NAMALWA (cell line): Measurements from ENCODE around the gene PCDHGA8.
"Not testable (repeated sequence)": the region's sequence is repeated elsewhere in the genome, so short reads cannot be mapped to it uniquely, and the experiment has no call there.

ENCODE experiments used
- DNase-seq: peaks from one replicate; pipeline ENCODE4 v3.0.0-alpha.2; 2015; ENCODE audit warnings: low spot score

Gene PCDHGA8

DNA sequence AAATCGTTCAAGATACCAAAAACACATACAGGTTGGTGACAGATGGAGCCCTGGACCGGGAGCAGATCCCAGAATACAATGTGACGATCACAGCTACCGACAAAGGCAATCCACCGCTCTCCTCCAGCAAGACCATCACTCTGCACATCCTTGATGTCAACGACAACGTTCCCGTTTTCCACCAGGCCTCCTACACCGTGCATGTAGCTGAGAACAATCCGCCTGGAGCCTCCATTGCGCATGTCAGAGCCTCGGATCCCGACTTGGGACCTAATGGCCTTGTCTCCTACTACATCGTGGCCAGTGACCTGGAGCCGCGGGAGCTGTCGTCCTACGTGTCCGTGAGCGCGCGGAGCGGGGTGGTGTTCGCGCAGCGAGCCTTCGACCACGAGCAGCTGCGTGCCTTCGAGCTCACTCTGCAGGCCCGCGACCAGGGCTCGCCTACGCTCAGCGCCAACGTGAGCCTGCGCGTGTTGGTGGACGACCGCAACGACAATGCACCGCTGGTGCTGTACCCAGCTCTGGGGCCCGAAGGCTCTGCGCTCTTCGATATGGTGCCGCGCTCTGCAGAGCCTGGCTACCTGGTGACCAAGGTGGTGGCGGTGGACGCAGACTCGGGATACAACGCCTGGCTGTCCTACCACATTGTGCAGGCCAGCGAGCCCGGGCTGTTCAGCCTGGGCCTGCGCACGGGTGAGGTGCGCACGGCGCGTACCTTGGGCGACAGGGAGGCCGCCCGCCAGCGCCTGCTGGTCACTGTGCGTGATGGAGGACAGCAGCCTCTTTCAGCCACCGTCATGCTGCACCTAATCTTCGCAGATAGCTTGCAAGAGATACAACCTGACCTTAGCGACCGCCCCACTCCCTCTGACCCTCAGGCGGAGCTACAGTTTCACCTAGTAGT is 20.6 kb upstream of the PCDHGA8 start:
- DNase-seq, result no peak

DNA sequence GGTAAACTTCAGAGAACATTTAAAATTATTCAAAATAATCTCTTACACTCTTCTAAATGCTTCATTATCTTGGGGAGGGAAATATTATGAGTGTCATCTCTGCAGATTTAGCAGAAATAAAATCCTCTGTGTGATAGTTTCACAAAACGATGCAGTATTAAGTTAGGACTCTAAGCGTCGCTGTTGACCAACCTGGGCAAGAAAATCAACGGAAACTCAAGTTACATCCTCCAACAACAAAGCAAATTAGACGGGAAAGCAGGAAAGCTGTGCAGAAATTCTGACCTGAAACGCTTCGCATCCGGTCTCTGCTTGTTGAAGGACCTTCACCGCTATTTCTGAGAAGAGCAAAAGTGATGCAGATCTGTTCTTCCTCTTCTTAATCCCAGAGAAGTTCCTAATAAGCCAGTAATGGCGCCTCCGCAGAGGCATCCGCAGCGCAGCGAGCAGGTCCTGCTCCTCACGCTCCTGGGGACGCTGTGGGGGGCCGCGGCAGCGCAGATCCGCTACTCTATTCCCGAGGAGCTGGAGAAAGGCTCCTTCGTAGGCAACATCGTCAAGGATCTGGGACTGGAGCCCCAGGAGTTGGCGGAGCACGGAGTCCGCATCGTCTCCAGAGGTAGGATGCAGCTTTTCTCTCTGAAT is 18.6 kb upstream of the PCDHGA8 start, which contains the start of gene PCDHGA6:
TSS of gene PCDHGA6 (plus strand) at position 219 of the 645 bp plus-strand sequence. CDS start at position 412, 193 bp downstream.
- DNase-seq, result peak; percentile 41

DNA sequence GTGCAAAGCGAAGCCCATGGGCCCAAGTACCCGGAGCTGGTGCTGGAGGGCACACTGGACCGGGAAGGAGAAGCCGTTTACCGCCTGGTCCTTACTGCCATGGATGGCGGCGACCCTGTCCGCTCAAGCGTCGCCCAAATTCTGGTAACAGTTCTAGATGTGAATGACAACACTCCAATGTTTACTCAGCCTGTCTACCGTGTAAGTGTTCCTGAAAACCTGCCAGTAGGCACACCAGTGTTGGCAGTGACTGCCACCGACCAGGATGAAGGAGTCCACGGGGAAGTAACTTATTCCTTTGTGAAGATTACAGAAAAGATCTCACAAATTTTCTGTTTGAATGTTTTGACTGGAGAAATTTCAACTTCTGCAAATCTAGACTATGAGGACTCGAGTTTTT is 17.8 kb upstream of the PCDHGA8 start:
- DNase-seq, result no peak

DNA sequence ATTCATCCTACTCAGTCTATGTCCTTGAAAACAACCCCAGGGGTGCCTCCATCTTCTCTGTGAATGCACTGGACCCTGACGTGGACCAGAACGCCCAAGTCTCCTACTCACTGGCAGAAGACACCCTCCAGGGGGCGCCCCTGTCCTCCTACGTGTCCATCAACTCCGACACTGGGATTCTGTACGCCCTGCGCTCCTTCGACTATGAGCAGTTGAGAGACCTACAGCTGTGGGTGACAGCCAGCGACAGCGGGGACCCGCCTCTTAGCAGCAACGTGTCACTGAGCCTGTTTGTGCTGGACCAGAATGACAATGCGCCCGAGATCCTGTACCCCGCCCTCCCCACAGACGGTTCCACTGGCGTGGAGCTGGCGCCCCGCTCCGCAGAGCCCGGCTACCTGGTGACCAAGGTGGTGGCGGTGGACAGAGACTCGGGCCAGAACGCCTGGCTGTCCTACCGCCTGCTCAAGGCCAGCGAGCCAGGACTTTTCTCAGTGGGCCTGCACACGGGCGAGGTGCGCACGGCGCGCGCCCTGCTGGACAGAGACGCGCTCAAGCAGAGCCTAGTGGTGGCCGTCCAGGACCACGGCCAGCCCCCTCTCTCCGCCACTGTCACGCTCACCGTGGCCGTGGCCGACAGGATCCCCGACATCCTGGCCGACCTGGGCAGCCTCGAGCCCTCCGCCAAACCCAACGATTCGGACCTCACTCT is 16.8 kb upstream of the PCDHGA8 start:
- DNase-seq, result not testable (repeated sequence)

DNA sequence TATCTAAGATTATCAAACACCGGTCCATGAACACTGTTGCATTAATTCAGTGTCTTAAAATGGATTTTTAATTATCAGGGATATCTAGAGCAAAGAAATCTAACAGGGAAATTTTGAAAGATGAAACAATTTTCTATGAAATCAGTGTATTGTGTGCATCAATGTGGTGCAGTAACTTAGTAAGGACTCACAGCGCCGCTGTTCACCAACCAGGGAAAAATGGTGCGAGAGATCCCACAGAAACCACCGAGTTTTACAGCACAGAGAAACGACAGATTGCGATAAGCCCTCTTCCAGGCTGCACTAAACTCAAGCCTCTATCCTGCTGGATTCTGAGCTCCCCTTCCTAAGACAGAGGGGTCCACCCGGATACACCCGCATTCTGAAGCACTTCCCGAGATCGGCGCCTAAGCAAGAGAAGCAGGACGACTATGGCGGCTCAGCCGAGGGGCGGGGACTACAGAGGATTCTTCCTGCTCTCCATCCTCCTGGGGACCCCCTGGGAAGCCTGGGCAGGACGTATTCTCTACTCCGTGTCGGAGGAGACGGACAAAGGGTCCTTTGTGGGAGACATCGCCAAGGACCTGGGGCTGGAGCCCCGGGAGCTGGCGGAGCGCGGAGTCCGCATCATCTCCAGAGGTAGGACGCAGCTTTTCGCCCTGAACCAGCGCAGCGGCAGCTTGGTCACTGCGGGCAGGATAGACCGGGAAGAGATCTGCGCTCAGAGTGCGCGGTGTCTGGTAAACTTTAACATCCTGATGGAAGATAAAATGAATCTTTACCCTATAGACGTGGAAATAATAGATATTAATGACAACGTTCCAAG is 9.8 kb upstream of the PCDHGA8 start, which contains the start of gene PCDHGA7:
TSS of gene PCDHGA7 (plus strand) at position 274 of the 826 bp plus-strand sequence. CDS start at position 432, 158 bp downstream.
- DNase-seq, result no peak

DNA sequence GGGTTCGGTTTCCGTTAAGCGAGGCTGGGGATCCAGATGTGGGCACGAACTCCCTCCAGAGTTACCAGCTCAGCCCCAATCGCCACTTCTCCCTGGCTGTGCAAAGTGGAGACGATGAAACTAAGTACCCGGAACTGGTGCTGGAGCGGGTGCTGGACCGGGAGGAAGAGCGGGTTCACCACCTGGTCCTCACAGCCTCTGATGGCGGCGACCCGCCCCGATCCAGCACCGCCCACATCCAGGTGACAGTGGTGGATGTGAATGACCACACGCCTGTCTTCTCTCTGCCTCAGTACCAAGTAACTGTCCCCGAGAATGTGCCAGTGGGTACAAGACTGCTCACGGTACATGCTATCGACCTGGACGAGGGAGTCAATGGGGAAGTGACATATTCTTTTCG is 9.1 kb upstream of the PCDHGA8 start:
- no peak for DNase-seq

DNA sequence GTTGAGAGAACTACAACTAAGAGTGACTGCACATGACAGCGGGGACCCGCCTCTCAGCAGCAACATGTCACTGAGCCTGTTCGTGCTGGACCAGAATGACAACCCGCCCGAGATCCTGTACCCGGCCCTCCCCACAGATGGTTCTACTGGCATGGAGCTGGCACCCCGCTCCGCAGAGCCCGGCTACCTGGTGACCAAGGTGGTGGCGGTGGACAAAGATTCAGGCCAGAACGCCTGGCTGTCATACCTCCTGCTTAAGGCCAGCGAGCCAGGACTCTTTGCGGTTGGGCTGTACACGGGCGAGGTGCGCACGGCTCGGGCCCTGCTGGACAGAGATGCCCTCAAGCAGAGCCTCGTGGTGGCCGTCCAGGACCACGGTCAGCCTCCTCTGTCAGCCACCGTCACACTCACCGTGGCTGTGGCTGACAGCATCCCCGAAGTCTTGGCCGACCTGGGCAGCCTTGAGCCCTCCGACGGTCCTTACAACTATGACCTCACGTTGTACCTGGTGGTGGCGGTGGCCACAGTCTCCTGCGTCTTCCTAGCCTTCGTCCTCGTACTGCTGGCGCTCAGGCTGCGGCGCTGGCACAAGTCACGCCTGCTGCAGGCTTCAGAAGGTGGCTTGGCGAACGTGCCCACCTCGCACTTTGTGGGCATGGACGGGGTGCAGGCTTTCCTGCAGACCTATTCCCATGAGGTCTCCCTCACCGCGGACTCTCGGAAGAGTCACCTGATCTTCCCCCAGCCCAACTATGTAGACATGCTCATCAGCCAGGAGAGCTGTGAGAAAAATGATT is 7.8 kb upstream of the PCDHGA8 start:
- DNase-seq, result no peak

DNA sequence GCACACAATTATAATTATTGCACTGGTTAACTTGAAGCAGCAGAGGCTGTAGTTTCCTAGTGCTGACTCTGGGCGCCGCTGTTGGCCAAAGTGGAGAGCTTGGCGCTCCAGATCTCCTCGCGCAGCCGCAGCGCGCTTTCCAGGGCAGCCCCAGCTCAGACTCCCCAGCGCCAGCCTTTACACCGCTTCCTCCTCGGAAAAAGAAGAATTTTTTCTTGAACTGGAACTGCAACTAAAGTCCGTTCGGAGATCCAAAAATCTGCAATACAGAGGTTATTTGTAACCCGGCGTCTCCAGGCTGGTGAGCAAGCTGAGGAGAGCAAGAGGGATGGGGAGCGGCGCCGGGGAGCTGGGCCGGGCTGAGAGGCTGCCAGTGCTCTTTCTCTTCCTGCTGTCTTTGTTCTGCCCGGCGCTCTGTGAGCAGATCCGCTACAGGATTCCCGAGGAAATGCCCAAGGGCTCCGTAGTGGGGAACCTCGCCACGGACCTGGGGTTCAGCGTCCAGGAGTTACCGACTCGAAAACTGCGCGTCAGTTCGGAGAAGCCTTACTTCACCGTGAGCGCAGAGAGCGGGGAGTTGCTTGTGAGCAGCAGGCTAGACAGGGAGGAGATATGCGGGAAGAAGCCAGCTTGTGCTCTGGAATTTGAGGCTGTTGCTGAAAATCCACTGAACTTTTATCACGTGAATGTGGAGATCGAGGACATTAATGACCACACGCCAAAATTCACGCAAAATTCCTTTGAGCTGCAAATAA is 4.7 kb upstream of the PCDHGA8 start, which contains the start of gene PCDHGB4:
TSS of gene PCDHGB4 (plus strand) at position 142 of the 755 bp plus-strand sequence. CDS start at position 329, 187 bp downstream.
- not testable (repeated sequence) for DNase-seq

DNA sequence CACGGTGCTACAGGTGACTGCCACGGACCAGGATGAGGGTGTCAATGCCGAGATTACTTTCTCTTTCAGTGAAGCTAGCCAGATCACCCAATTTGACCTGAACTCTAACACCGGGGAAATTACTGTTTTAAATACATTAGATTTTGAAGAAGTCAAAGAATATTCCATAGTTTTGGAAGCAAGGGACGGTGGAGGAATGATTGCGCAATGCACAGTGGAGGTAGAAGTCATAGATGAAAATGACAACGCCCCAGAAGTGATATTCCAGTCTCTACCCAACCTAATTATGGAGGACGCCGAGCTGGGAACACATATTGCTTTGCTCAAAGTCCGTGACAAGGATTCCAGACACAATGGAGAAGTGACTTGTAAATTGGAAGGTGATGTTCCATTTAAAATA is 3.8 kb upstream of the PCDHGA8 start:
- no peak for DNase-seq

DNA sequence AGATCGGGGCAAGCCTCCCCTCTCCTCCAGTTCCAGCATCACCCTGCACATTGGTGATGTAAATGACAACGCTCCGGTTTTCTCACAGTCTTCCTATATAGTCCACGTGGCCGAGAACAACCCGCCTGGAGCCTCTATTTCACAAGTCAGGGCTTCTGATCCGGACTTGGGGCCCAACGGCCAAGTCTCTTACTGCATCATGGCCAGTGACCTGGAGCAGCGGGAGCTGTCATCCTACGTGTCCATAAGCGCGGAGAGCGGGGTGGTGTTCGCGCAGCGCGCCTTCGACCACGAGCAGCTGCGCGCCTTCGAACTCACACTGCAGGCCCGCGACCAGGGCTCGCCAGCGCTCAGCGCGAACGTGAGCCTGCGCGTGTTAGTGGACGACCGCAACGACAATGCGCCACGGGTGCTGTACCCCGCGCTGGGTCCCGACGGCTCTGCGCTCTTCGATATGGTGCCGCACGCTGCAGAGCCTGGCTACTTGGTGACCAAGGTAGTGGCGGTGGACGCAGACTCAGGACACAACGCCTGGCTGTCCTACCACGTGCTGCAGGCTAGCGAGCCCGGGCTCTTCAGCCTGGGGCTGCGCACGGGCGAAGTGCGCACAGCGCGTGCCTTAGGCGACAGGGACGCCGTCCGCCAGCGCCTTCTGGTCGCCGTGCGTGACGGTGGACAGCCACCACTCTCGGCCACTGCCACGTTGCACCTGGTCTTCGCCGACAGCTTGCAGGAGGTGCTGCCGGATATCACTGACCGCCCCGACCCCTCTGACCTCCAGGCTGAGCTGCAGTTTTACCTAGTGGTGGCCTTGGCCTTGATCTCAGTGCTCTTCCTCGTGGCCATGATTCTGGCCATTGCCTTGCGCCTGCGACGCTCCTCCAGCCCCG is 3.0 kb upstream of the PCDHGA8 start:
- DNase-seq, result no peak

DNA sequence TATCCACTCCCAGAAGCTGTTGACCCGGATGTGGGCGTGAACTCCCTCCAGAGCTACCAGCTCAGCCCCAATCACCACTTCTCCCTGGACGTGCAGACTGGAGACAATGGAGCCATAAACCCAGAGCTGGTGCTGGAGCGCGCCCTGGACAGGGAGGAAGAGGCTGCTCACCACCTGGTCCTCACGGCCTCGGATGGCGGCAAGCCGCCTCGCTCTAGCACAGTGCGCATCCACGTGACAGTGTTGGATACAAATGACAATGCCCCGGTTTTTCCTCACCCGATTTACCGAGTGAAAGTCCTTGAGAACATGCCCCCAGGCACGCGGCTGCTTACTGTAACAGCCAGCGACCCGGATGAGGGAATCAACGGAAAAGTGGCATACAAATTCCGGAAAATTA is 834 bp downstream of the PCDHGA8 start:
- no peak for DNase-seq

DNA sequence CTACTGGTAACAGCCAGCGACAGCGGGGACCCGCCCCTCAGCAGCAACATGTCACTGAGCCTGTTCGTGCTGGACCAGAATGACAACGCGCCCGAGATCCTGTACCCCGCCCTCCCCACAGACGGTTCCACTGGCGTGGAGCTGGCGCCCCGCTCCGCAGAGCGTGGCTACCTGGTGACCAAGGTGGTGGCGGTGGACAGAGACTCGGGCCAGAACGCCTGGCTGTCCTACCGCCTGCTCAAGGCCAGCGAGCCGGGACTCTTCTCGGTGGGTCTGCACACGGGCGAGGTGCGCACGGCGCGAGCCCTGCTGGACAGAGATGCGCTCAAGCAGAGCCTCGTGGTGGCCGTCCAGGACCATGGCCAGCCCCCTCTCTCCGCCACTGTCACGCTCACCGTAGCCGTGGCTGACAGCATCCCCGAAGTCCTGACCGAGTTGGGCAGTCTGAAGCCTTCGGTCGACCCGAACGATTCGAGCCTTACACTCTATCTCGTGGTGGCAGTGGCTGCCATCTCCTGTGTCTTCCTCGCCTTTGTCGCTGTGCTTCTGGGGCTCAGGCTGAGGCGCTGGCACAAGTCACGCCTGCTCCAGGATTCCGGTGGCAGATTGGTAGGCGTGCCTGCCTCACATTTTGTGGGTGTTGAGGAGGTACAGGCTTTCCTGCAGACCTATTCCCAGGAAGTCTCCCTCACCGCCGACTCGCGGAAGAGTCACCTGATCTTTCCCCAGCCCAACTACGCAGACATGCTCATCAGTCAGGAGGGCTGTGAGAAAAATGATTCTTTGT is 2.2 kb downstream of the PCDHGA8 start:
- not testable (repeated sequence) for DNase-seq

DNA sequence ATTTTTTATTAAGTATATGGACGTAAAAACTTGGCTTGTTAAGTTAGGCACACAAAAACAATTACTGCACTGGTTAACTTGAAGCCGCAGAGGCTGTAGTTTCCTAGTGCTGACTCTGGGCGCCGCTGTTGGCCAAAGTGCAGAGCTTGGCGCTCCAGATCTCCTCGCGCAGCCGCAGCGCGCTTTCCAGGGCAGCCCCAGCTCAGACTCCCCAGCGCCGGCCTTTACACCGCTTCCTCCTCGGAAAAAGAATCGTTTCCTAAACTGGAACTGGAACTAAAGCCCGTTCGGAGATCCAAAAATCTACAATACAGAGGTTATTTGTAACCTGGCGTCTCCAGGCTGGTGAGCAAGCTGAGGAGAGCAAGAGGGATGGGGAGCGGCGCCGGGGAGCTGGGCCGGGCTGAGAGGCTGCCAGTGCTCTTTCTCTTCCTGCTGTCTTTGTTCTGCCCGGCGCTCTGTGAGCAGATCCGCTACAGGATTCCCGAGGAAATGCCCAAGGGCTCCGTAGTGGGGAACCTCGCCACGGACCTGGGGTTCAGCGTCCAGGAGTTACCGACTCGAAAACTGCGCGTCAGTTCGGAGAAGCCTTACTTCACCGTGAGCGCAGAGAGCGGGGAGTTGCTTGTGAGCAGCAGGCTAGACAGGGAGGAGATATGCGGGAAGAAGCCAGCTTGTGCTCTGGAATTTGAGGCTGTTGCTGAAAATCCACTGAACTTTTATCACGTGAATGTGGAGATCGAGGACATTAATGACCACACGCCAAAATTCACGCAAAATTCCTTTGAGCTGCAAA is 5.5 kb downstream of the PCDHGA8 start, which contains the start of gene PCDHGB5:
TSS of gene PCDHGB5 (plus strand) at position 192 of the 796 bp plus-strand sequence. CDS start at position 373, 181 bp downstream.
- peak; percentile 56 for DNase-seq

DNA sequence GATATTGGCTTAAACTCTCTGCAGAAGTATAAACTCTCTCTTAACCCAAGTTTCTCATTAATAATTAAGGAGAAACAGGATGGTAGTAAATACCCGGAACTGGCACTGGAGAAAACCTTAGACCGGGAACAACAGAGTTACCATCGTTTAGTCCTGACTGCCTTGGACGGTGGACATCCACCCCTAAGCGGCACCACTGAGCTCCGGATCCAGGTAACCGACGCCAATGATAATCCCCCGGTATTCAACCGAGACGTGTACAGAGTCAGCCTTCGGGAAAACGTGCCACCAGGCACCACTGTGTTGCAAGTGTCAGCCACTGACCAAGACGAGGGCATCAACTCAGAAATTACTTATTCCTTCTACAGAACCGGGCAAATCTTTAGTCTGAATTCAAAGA is 6.2 kb downstream of the PCDHGA8 start:
- no peak for DNase-seq

DNA sequence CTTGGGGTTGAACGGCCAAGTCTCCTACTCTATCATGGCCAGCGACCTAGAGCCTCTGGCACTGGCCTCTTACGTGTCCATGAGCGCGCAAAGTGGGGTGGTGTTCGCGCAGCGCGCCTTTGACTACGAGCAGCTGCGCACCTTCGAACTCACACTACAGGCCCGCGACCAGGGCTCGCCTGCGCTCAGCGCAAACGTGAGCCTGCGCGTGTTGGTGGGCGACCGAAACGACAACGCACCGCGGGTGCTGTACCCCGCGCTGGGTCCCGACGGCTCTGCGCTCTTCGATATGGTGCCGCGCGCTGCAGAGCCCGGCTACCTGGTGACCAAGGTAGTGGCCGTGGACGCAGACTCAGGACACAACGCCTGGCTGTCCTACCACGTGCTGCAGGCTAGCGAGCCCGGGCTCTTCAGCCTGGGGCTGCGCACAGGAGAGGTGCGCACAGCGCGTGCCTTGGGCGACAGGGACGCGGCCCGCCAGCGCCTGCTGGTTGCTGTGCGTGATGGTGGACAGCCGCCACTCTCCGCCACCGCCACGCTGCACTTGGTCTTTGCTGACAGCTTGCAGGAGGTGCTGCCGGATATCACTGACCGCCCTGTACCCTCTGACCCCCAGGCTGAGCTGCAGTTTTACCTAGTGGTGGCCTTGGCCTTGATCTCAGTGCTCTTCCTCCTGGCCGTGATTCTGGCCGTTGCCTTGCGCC is 7.3 kb downstream of the PCDHGA8 start:
- no peak for DNase-seq

DNA sequence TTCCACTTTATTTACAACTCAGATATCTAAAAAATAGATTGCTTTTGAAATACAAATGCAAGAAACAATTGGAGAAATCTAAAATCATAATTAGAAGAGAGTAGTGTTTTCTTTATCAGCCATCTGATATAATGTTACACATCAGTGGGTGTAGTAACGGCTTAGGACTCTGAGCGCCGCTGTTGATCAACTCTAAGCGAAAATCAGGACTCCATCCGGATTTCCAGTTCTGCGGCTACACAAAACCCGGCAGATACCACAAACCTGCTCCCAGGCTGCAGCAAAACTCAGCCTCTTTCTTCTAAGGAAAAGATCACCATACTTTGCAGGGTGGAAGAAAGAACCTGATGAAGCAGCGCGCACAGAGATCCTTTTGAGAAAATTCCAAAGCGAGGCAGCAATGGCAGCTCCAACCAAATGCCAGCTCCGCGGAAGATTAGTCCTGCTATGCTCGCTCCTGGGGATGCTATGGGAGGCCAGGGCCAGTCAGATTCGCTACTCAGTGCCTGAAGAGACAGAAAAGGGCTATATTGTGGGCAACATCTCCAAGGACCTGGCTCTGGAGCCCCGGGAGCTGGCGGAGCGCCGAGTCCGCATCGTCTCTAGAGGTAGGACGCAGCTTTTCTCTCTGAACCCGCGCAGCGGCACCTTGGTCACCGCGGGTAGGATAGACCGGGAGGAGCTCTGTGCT is 10.3 kb downstream of the PCDHGA8 start, which contains the start of gene PCDHGA9:
TSS of gene PCDHGA9 (plus strand) at position 226 of the 691 bp plus-strand sequence. CDS start at position 401, 175 bp downstream.
- peak; percentile 53 for DNase-seq
